DMS153 (cell line): ENCODE data around the gene RHBDD2.

Source experiments
- DNase-seq: peaks from one replicate; lab custom pipeline; 2025; lab: John Stamatoyannopoulos, UW

RHBDD2 gene

GRCh38 chr7:75920431-75921161 is 41.8 kb downstream of the RHBDD2 start:
- no peak for DNase-seq

GRCh38 chr7:75921479-75921878 is 42.6 kb downstream of the RHBDD2 start:
- DNase-seq = no peak

GRCh38 chr7:75922966-75923603 is 44.3 kb downstream of the RHBDD2 start:
- no peak for DNase-seq

- DNase-seq = no peak
Observed at GRCh38 chr7:75924256-75924655, 45.4 kb downstream of the RHBDD2 start.

GRCh38 chr7:75924889-75925288 is 46.1 kb downstream of the RHBDD2 start:
- DNase-seq = no peak

DNA sequence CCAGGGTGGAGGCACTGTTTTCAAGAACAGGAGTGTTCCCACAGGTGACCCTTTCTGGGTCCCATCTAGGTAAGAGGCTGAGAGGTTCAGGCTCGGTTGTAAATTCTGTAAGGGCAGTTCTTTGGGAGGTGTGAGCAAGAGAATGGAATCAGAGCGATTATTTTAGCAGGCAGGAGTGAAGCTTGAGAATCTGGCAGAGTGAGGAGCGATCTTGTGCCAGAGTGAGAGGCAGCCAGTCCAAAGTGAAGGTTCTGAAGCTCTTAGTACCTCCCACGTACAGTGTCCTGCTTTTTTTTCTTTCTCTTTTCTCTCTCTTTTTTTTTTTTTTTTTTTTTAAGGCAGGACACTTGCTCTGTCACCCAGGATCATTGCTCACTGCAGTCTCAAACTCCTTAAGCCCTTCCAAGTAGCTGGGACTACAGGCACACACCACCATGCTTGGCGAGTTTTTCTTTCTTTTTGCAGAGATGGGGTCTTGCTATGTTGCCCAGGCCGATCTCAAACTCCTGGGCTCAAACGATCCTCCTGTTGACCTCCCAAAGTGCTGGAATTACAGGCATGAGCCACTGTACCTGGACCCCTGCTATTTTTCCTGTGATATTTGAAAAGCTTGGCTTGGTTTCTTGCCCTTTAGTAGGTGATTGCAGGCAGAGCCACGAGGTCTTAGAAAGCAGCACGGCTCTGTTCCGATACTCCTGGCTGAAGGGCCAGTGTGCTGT is 47.0 kb downstream of the RHBDD2 start:
- DNase-seq = no peak

- DNase-seq = no peak
Observed at GRCh38 chr7:75928568-75928914, 49.7 kb downstream of the RHBDD2 start.

DNA sequence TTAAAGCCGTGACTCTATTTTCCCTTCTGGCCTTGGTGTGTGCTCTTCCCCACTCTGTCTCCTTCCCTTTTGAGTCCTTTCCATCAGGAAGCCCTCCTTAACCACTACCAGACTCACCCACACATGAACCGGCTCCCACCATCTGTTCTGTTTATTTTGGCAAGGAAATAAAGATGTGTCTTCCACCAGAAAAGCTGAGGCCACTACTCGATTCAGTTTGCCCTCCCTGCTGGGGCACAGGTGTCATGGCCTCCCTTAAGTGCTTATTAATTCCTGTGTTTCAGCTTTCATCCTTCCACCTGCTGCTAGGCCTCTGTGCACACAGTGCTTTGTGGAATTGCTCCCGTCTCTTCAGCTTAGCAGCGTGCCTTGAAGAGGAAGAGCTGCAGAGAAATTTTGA is 52.8 kb downstream of the RHBDD2 start:
- DNase-seq = peak; percentile 86

DNA sequence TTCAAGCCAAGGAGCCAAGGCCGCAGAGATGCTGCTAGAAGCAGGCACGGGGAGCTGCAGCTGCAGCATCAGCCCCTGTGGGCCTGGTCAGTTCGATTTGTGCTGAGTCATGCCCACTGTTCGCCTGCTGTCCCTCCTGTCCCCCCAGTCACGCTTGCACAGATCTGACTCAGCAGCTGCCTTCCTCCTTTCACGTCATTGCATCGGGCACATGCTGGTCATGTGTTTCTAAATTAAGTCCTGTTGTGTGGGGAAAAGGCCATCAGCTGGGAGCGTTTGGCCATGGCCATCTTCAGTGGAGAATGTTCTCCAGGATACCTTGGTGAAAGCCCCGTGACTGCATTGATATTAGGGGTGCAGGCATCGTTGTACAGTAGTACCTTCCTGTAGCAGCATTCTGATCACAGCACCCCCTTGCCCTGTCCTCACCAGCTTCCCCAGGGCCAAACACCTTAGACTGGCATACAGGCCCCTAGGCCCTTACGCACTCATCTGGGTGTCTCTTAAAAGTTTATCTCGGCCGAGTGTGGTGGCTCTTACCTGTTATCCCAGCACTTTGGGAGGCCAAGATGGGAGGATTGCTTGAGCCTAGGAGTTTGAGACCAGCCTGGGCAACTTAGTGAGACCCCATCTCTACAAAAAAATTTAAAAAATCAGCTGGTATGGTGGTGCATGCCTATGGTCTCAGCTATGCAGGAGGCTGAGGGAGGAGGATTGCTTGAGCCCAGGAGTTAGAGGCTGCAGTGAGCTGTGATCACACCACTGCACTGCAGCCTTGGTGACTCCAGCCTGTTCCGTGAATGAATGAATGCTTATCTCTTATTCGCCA is 59.3 kb downstream of the RHBDD2 start:
- DNase-seq = no peak
